GM12801 (cell line): ENCODE data around the gene ZC3H10.

Experiments
- CTCF ChIP-seq: IDR thresholded peaks from one replicate; pipeline ENCODE4 v1.5.1; 2011; ENCODE audit warnings: control low read depth; ENCODE audit not compliant: insufficient read length; ENCODE audit errors: extremely low read depth

The ZC3H10 gene

GRCh38 chr12:56087220-56087619, 30.8 kb upstream of the ZC3H10 start:
- no peak for TF ChIP-seq CTCF

- TF ChIP-seq CTCF: no peak
Observed at GRCh38 chr12:56097738-56098137, 20.3 kb upstream of the ZC3H10 start.

GRCh38 chr12:56098592-56098991, 19.5 kb upstream of the ZC3H10 start:
- TF ChIP-seq CTCF: no peak

GRCh38 chr12:56099787-56100186, 18.3 kb upstream of the ZC3H10 start:
- TF ChIP-seq CTCF: no peak

GRCh38 chr12:56101045-56101444, 17.0 kb upstream of the ZC3H10 start:
- TF ChIP-seq CTCF: no peak

- no peak for TF ChIP-seq CTCF
Observed at GRCh38 chr12:56102683-56103065, 15.4 kb upstream of the ZC3H10 start.

GRCh38 chr12:56103066-56103711, 14.9 kb upstream of the ZC3H10 start:
- no peak for TF ChIP-seq CTCF

GRCh38 chr12:56103823-56104108, 14.3 kb upstream of the ZC3H10 start:
- no peak for TF ChIP-seq CTCF
